Stimulated activated CD4-positive, alpha-beta T cell treated with anti-CD3 and anti-CD28 coated beads, Interleukin-15, amount 100 ng/mL, for 1 hour (primary cell): ENCODE results near the gene TTC19.

Experiments used
- DNase-seq, 2 donors: peaks; one replicate each; pipeline ENCODE4 v3.0.0-alpha.2; 2020; ENCODE audit warnings: low read depth in 1 of 2, low spot score in 1 of 2

TTC19 gene, protein sequence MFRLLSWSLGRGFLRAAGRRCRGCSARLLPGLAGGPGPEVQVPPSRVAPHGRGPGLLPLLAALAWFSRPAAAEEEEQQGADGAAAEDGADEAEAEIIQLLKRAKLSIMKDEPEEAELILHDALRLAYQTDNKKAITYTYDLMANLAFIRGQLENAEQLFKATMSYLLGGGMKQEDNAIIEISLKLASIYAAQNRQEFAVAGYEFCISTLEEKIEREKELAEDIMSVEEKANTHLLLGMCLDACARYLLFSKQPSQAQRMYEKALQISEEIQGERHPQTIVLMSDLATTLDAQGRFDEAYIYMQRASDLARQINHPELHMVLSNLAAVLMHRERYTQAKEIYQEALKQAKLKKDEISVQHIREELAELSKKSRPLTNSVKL

DNA sequence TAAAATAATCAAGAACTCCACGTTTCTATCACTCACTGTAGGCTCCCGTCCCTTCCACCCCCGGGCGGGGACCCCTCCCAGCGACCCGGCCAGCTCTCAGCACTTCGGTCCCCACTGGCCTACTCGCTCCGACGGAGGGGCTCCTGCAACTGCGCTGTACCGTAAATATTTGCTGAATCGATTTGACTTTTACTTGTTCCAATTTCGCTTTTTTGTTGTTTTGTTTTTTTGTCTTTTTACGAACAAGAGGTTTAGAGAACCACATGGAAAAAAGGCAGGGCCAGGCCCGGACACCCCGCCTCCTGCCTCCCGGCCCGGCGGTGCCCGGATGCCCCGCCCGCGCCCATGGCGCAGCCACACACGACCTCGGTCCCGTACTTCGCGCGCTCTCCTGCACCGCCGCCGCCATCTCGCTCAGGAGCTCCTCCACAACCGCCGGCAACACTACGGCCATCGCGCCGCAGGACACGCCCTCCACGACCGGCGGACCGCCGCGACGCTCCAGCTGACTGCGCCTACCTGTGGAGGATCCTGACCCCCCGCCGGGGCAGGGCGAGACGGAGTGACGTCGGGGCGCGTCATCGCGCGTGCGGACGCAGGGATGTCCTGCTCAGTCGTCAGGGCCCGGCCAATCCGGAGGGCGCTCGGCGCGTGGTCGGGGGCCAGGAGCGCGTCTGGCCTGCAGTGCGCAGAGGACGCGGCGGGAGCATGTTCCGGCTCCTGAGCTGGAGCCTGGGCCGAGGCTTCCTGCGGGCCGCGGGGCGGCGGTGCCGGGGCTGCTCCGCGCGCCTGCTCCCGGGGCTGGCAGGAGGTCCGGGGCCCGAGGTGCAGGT, at the start of gene TTC19, which contains the start of gene ZSWIM7:
TTC19 (plus strand) TSS at position 684 of the 833 bp plus-strand sequence; CDS start at position 709, 25 bp downstream.
ZSWIM7 (minus strand) TSS at position 564 of the 833 bp plus-strand sequence; CDS start at position 454, 110 bp downstream.
- peak; percentile 80 to 91 for DNase-seq

DNA sequence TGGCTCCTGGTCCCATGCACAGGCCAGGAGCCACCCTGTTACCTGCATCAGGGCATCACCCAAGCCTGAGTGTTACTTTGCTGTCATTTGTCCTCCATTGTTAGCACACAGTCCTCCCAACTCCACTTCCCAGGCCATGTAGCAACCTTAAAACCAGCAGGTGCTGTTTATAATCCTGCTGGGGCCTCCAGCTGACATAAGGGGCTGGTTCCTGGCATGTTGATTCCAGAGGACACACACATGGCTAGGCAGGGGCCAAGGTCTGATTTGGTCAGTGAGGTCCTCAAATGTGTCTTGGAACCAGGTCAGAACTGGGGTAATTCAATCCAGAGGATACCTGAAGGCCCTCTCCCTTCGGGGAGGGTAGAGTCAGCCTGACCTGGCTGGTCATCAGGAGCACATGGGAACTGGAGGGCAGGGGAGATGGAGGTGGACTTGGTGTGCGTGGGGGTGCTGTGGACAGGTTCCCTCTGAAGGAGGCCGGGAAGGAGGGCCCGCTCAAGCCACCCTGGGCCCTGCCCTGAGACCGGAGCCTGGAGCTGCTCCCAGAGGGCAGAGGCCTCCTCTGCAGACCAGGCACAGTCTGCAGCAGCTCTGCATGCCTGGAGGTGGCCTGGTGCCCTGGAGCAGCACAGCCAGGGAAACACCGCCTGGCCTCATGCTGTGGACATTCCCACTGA, 48.1 kb upstream of the TTC19 start:
- DNase-seq, result no peak

DNA sequence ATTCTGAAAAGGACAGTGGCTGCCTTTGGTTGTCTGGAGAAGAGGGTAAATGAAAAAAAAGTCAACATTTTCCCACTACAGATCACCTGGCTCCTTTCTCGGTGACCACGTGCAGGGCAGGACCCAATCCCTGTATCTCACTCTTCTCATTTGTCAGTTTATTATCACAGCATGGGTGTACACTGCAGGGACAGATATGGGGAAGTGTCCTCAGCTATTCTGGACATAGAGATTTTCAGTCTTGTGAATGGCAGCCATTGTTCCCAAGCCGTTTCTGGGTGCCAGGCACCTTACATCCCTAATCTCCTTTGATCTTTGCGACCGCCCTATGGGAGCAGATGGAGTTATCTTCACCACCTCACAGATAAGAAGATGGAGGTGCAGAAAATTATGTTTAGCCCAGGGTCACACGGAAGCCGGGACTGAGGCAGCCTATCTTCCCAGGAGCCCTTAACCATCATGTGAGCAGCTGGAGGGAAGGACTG, 47.5 kb upstream of the TTC19 start:
- DNase-seq, result no peak

DNA sequence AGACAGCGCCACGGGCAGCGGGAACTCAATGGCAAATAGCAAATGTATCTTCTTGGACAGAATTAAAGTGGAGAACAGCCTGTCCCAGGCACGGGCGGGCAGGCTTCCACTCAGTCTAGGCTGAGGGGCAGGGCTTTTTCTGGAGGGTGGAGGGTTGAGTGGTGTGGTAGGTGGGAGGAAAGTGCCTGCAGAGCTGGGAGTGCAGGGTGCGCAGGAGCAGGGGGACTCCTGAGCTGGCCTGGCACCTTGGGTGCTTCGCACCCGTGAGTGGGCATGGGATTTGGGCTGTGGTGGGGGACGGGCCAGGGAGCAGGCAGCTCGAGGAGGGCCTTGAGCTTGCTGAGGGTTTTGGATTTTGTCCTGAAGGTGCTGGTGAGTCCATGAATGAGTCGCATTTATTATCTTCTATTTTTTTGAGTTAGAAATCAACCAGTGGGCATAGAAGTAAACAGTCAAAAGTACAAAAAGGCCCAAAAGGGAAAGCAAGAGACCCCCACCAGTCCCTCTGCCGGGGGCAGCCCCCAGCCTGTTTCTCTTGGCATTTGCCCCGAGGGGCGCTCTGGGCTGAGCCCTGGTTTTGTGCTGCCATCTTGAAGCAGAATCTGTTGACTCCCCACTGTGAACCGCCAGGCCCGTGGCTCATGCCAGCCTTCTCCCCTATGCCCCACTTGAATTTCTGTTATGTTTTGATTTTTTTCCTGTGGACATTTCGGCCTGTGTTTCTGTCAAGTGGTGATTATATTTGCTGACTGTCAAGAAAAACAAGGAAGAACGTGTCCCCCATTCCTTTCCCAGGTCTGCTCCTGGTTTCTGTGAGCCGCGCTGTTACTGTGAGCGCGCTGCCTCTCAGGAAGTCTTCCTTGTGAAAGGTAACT, 46.5 kb upstream of the TTC19 start:
- no peak for DNase-seq

DNA sequence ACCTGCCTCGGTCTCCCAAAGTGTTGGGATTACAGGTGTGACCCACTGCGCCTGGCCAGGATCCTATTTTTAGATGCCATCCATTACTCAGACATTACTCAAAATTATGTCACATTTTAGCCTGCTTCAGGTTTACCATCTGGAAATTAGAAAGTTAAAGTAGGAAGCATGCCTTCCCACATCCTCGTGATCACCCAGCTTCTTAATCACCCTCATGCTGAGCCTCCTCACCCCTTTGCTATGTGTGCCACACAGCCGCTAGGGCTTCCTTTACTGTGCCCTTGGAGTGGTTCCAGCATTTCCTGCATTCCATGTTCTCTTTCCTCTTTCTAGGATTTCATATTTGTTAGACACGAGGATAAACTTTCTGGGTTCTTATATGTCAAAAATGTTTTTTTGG, 45.4 kb upstream of the TTC19 start:
- DNase-seq, result no peak

DNA sequence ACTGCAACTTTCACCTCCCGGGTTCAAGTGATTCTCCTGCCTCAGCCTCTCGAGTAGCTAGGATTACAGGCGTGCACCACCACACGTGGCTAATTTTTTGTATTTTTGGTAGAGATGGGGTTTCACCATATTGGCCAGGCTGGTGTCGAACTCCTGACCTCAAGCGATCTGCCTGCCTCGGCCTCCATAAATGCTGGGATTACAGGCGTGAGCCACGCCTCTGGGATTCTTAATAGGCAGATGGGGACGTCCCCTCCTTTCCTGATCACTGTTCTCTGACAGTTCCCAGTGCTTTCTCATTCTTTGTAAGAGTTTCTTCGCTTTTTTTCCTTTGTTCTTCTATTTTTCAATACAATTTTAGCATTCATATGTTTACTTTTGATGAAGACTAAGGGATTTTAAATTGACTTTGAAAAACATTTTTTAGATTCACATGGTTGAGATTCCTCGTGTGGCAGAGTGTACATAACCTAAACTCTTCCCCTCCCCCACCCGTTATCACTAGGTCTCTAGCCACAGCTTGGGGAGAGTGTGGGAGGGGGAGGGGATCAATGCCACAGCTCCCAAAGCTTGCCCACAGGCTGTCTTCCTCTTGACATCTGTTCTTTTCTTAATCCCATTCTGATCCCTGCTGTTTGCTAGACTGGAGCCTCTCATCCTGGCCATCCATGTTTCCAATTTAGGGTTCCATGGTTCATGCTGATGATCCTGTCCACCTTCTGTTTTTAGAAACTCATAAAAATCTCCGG, 43.7 kb upstream of the TTC19 start:
- no peak for DNase-seq

DNA sequence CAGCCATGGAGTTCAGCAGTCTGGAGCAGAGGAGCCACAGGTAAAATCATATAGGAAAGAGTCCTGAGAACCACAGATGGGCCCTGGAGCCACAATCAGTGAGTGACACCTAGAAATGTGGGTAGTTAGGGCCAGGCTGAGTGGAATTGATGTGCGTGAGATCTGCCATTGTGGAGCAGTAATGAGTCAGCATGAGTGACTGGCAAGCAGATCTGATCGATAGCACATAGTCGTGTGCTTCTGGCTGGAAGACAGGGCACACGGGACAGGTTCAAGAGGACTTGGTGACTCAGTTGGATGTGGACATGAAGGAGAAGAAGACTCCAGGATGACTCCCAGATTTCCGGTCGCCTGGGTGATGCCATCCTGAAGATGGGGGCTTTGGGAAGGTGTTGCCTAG, 42.4 kb upstream of the TTC19 start:
- DNase-seq, result no peak

DNA sequence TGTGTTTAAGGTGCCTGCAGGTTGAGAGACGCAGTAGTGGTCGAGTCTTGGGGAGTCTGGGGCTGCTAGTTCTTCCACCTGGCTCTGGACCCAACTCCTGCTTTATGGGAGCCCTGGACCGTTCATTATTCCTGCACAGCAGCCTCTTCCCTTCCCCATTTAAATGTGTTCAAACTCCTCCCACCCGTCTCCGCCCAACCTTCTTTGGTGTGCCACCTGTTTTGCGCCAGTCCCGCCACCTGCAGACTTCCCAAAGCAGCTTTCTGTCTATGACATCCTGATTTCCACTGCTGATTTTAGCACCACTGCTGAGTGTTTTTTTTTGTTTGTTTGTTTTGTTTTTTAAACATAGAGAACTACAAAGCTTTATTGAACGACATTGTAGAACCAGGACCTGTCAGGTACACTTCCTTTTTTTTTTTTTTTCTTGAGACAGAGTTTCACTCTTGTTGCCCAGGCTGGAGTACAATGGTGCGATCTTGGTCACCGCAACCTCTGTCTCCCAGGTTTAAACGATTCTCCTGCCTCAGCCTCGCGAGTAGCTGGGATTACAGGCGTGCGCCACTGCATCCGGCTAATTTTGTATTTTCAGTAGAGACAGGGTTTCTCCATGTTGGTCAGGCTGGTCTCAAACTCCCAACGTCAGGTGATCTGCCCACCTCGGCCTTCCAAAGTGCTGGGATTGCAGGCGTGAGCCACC, 41.9 kb upstream of the TTC19 start:
- DNase-seq, result no peak

DNA sequence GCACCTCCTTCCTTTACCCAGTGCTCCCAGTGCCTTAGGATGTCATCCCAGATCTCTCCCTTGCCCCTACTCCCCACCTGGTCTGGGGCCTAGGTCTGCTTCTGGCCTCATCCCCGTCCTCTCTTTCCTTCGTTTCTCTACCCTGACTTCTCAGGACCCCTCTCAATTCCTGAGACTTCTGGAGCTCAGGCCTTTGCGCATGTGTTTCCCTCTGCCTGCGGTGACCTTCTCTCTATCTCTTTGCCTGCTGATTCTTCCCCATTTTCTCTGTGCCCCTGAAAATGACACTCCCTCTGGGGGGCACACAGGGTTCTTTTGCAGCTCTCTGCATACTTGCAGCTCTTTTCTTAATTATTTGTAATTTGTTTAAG, 41.2 kb upstream of the TTC19 start:
- no peak for DNase-seq

DNA sequence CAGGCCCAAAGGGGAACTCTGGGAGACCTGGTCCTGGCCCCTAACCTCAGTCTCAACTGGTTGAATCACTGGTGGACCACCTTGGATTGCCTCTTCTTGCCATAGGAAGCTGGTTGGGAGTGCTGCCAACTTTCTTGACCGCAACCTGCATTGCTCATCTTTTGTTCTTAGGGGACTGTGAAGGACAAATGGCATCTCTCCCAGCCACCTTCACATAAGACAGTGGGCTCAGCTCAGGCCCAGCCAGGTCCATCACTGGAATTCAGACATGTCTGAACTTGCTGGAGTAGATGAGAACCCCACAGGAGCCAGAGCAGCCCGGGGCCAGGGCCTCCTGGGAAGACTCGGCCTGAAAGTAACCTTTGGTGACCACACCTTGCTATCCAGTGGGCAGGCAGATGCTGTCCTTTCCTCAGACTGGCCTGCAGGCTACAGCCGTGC, 35.9 kb upstream of the TTC19 start:
- DNase-seq, result no peak

DNA sequence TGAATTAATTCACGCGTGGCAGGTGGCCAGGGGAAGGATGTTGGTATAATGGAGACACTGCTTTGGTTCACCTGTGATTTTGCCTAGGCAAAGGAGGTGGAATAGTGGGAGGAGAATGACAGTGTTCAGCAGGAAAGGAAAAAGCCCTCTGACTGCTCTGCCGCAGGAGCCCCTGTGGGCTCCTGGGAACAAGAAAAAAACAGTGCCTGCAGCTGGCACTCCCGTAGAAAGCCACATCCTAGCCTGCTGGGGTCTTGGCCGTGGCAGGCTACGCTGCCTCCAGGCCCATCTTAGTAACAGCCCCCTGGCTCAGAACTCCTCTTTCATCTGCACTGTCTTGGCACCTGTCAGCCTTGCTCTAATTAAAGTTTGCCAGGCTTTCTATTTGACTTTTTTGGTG, 34.1 kb upstream of the TTC19 start:
- DNase-seq, result no peak

DNA sequence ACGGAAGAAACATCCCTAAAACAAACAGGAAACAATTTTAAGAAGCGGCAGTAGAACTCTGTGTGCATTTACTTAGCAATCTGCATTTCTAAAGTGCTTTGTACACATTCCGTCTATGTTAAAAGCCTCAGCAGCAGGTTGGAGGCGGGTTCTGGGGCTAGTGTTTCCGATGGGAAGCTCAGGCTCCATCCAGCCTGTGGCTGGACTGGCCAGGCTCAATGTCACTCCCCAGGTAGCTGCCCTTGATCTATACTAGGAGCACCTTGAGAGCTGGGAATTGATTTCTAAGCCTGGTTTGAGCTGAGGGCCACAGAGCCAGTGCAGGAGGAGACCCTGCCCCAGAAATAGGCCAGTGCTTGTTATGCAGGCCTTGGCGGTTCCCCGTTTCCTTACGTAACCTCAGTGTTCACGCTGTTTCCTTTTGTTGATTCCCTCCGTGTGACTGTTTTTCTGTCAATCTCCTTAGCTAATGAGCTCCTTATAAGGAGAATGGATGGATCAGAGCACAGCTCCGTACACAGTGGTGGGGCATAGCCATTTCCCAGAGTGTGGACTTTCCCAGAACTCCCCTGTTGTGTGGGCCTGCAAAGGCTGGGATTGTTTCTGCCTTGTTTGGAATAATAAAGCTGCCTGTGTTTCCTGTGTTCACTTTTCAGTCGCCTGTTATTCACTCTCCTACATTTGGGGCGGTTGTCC, 33.3 kb upstream of the TTC19 start:
- DNase-seq, result no peak

DNA sequence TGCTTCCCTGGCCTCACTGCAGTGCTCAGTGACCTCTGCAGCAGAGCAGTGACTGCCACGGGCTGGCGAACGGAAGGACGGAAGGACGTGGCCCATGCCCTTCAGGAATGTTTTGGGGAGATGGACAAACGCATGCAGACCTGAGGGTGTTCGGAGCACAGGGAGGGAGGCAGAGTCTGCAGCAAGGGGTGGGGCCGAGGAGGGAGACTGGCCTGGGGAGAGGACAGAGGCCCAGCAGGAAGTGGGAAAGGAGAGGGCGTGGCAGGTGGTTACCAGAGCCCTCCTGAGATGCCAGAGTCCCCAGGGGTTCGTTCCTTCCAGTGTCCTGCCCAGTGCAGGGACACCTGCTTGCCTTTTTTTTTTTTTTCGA, 32.8 kb upstream of the TTC19 start:
- no peak for DNase-seq

DNA sequence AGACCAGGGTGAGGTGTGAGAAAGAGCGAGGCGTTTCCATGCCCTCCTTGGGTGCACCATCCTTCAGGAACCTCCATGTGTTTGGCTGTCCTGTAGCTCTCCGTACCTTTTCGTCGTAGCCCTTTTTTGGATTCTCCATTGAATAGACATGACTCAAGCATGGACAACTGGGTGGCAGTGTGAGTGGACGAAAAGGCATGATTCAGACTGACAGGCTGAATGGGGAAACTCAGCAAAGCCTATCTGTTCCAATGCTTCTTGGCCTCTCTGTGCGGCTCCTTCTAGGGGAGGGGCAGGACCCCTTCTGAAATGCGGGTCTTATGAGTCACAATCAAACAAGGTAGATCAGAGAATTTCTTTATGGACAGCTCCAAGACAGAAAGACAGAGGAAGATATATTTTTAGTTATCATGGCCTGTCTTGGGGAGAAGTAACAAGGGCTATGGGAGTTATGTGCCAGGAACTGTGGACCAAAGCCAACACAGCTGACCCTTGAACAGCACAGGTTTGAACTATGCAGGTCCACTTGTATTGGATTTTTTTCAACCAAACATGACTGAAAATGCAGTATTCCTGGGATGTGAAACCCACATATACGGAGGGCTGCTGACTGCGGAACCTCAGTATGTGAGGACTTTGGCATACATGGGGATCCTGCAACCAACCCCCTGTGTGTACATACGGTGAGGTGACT, 31.8 kb upstream of the TTC19 start:
- no peak for DNase-seq

DNA sequence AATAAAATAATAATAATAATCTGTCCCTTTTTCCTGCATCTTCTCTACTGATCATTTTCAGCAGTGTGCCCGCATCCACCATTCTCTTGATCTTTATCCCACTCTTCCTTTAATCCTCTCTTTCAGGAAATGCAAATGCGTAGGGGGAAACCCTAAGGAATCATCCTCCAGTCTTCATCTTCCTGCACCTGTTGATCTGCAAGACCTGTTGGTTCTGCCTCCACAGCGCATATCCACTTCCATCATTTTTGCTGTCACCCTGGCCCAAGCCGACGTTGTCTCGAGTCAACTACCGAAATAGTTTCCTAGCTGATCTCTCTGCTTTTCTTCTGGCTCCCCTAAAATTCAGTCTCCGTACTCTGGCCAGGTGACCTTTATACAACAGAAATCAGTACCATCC, 30.2 kb upstream of the TTC19 start:
- DNase-seq, result no peak

DNA sequence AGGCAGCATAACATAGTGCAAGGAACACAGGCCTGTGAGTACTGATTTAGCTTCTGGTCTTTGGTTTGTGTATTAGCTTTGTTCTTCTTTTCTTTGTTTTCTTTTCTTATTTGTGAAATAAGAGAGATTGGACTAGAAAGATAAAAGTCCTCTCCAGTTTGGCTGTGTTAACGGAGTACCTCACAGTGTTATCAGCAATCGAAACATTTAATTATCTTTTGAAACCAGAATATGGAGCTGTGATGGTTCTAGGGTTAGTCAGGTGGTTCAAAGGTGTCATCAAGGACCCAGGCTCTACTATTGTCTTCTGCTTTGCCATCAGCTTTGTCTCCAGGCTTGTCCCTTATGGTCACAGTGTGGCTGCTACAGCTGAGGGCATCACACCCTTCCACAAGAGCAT, 29.1 kb upstream of the TTC19 start:
- no peak for DNase-seq

DNA sequence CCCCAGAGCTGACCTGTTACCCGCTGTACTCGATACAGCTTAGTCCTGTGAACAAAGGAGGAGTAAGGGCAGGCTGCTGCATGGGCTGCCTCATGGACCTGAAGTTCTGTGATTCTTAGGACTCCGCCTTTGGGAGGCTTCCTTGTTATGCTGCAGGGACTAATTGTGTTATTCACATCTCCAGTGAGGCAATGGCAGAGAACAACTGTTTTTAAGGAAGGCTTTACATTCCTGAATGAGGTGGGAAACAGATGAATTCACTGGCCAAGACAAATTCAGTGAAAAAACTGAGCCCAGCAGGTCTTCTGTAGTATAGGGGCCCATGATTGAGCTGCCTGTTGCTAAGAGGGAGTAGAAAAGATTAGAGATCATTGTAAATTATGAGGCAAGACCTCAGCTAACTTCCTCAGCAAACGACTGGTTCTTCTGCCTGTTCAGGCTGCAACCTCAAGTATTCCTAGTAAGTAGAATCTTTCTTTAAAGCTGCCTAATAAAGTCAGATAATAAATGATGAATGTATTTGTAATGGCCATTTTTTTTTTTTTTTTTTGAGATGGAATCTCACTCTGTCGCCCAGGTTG, 28.4 kb upstream of the TTC19 start:
- no peak for DNase-seq

DNA sequence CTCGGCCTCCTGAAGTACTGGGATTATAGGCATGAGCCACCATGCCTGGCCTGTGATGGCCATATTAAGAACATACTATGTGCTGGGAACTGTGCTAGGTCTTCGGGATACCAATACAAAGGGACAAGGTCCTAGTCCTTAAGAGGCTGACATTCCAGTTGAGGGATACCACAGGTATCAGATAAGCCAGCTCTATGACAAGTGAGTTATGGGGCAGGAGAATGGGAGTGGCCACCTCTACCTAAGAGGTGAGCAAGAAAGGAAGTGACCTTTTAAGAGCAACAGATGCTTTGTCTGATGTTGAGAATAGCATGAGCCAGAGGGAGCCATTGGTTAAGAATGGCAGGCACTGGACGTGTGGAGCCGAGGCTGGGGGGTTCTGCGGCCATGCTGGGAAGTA, 27.7 kb upstream of the TTC19 start:
- no peak for DNase-seq
